Vagina (tissue), 2 donors: ENCODE data around the gene CNTNAP5.

Source experiments
- CTCF ChIP-seq, 3 experiments: fragments of 450-650 bp in 2 of 3; fragments of 200-600 bp in 1 of 3; sonication (generic) in 1 of 3; IDR thresholded peaks; one replicate each; pipeline ENCODE4 v1.5.1; 2017 to 2019; ENCODE audit warnings: antibody characterized with exemption in 3 of 3, mild to moderate bottlenecking in 2 of 3, moderate library complexity in 2 of 3
- POLR2A ChIP-seq, 2 donors: fragments of 450-650 bp; IDR thresholded peaks; one replicate each; pipeline ENCODE4 v1.6.1; 2017; ENCODE audit warnings: antibody characterized with exemption in 2 of 2, mild to moderate bottlenecking in 2 of 2, moderate library complexity in 2 of 2
- POLR2AphosphoS5 ChIP-seq, 2 donors: sonication (generic); formaldehyde crosslinking; IDR thresholded peaks; one replicate each; pipeline ENCODE4 v1.9.0; 2017; ENCODE audit warnings: antibody characterized with exemption in 2 of 2, mild to moderate bottlenecking in 2 of 2, low read depth in 1 of 2; ENCODE audit not compliant: insufficient read depth in 1 of 2

- TF ChIP-seq CTCF (IDR thresholded peaks at IDR 0.05), result no peak
- TF ChIP-seq POLR2A (IDR thresholded peaks at IDR 0.05), result no peak
- TF ChIP-seq POLR2AphosphoS5 (IDR thresholded peaks at IDR 0.05; ENCODE audit: insufficient read depth in 1 of 2, low read depth in 1 of 2), result no peak
Measured at GRCh38 chr2:124584615-124585014, 559.5 kb downstream of the CNTNAP5 start.
